ENCODE results near the gene KLHL42.
A peak's percentile ranks its signal among the peaks of the same experiment; 100 is the strongest.
"Not testable (repeated sequence)": the region's sequence is repeated elsewhere in the genome, so short reads cannot be mapped to it uniquely, and the experiment has no call there.

The KLHL42 gene

GRCh38 chr12:27779920-27780611, at the start of gene KLHL42, which contains the start of gene MANSC4:
KLHL42 (plus strand) TSS chr12:27780233; CDS start chr12:27780331, 98 bp downstream.
MANSC4 (minus strand) TSS chr12:27780236; CDS start chr12:27771276, 8,960 bp downstream.
- DNase-seq = peak; percentile 29 to 64

- peak in 1 of 2 experiments; percentile 14 for DNase-seq
These were observed 47.8 kb upstream of the KLHL42 start for GRCh38 chr12:27732281-27732680.

GRCh38 chr12:27733052-27733656, 46.9 kb upstream of the KLHL42 start:
- peak in 1 of 2 experiments; percentile 23 for DNase-seq

- no peak for DNase-seq
These were observed 46.2 kb upstream of the KLHL42 start for GRCh38 chr12:27733791-27734190.

GRCh38 chr12:27734321-27734720, 45.7 kb upstream of the KLHL42 start:
- not testable (repeated sequence) for DNase-seq

GRCh38 chr12:27743601-27744000, 36.4 kb upstream of the KLHL42 start:
- DNase-seq = no peak

- DNase-seq = not testable (repeated sequence)
These were observed 34.3 kb upstream of the KLHL42 start for GRCh38 chr12:27745734-27746133.

- DNase-seq = no peak
These were observed 32.8 kb upstream of the KLHL42 start for GRCh38 chr12:27747111-27747820.

- peak in 1 of 2 experiments; percentile 26 for DNase-seq
These were observed 28.5 kb upstream of the KLHL42 start for GRCh38 chr12:27751386-27752047.

- DNase-seq = no peak
These were observed 25.2 kb upstream of the KLHL42 start for GRCh38 chr12:27754795-27755194.

GRCh38 chr12:27756670-27757195, 23.3 kb upstream of the KLHL42 start:
- no peak for DNase-seq

- no peak for DNase-seq
These were observed 17.3 kb upstream of the KLHL42 start for GRCh38 chr12:27762757-27763156.

- no peak for DNase-seq
These were observed 13.4 kb upstream of the KLHL42 start for GRCh38 chr12:27766587-27766986.

- DNase-seq = no peak
These were observed 10.8 kb upstream of the KLHL42 start for GRCh38 chr12:27769142-27769673.

- no peak for DNase-seq
These were observed 8.3 kb upstream of the KLHL42 start for GRCh38 chr12:27771481-27772327.

GRCh38 chr12:27772328-27773049, 7.5 kb upstream of the KLHL42 start:
- DNase-seq = no peak

GRCh38 chr12:27777141-27777540, 2.9 kb upstream of the KLHL42 start:
- DNase-seq = no peak

- DNase-seq = no peak
These were observed 1.8 kb upstream of the KLHL42 start for GRCh38 chr12:27778206-27778605.

GRCh38 chr12:27779416-27779919, 565 bp upstream of the KLHL42 start:
- DNase-seq = peak; percentile 42 to 51

- peak in 1 of 2 experiments; percentile 16 for DNase-seq
These were observed 777 bp downstream of the KLHL42 start for GRCh38 chr12:27780612-27781408.

All from NCI-H1930 (cell line).